Left lobe of liver (tissue), 2 donors: ENCODE data around the gene ORC2. TPM values are rescaled to one million over a fixed set of nuclear protein-coding genes. Genes with fewer than 3 reads are reported as not detected.
"Not testable (repeated sequence)": the region's sequence is repeated elsewhere in the genome, so short reads cannot be mapped to it uniquely, and the experiment has no call there.

Experiments used
- ATAC-seq: fragments of 200-7000 bp; cut with Tn5 transposase; one replicate; pipeline ENCODE4 v1.9.1; 2020; ENCODE audit warnings: mild to moderate bottlenecking, moderate library complexity
- DNase-seq: peaks from one replicate; pipeline ENCODE4 v3.0.0-alpha.2; 2020; ENCODE audit warnings: low spot score
- total RNA-seq: library from RNA; stranded (reverse); gene quantifications from one replicate; pipeline ENCODE4 v1.2.1, GENCODE V29; 2021
- donor health status: DM: no; HTN: no; CAD: no; lungs with moderate emphysema.
- donor health status: DM: no; HTN: yes; CAD: no.

Gene ORC2
- total RNA-seq, result 8.2 TPM

DNA sequence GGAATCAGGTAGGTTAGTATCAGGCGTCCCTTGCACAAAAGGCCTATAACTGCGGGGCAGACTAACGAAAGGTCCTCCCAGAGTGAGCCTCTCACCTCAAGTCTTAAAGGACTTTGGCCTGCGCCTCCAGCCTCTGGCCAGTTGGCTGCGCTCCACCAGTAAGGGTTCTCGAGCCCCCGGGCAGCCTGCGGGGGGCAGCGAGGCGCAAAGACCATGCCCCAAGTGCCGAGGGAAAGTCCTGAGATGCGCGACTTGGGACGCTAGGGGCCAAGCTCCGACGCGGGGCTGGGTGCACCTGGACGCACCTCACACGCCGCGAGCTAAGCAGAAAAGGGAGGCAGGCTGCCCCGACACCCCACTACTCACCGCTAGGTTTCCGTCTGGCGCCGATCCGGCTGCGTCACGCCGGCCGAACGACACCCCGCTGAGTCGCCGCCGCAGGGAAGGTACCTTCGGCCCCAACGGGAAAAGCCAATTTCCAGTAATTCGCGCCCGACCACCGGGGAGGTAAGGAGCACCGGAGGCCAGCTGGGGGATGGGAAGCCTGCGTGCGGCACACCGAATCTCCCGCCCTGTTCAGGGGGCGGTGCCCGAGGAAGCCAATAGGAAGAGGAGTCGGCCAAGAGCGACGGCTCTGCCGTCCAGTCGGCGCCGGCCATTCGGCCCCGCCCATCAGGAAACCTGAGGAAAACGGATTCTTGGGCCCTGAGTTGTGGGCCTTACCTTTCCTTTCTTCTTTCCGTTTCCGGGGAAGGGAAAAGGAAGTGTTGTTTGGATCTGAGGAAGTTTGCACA is at the start of gene ORC2:
TSS of gene ORC2 (minus strand) at position 537 of the 794 bp plus-strand sequence. CDS start 5,537 bp downstream, outside the sequence.
- DNase-seq (peak; percentile 98), ATAC-seq (peak; percentile 98)

DNA sequence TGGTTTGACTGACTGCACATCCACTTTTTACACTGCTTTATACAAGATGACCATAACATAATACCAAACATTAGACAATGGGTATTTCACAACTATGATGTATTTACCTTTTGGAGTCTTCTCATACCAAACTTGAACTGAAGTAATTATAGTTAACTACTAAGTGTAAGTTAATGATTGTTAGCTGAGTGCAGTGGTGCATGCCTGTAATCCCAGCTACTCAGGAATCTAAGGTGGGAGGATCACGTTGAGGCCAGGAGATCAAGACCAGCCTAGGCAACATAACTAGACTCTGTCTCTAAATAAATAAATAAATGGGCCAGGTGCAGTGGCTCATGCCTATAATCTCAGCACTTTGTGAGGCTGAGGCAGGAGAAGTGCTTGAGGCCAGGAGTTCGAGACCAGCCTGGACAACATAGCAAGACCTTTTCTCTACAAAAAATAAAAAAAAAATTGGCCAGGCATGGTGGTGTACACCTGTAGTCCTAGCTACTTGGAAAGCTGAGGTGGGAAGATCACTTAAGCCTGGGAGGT is 44.9 kb upstream of the ORC2 start:
- peak; percentile 44 for ATAC-seq
- no peak for DNase-seq

DNA sequence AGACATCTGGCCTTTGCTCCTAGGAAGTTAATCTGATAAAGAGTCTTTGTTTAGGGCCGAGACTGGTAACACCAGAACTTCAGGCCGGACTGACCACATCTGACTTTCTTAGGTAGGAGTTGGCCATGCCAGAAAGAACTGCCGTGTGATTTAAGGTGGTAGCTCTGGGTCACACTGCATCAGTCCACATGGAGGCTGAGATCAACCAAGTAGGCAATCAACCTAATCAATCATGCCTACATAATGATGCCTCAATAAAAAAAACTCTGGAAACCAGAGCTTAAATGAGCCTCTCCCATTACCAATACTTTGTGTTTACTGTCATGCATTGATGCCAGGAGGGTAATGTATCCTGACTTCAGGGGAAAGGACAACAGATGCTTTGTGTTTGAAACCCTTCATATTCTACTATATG is 44.1 kb upstream of the ORC2 start:
- no peak for DNase-seq

DNA sequence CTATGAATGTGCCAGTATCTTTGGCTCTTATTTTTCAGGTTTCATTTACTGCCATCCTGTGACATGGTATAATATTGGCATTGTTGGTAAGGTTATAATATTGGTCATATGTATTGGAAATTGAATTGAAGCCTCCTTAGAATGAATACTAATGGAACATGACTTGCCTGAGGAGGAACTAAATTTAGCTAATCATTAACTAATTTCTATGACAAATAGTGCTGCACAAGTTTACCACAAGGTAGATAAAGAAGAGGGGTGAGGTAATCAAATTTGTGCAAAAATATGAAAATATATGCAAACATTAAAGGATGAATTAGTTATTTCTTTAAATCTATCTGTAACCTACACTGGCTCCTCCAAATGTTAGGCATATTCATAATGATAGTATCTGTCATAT is 43.2 kb upstream of the ORC2 start:
- ATAC-seq, result no peak

More for the DNA sequence above, 44.1 kb upstream of the ORC2 start:
- peak; percentile 34 for ATAC-seq

DNA sequence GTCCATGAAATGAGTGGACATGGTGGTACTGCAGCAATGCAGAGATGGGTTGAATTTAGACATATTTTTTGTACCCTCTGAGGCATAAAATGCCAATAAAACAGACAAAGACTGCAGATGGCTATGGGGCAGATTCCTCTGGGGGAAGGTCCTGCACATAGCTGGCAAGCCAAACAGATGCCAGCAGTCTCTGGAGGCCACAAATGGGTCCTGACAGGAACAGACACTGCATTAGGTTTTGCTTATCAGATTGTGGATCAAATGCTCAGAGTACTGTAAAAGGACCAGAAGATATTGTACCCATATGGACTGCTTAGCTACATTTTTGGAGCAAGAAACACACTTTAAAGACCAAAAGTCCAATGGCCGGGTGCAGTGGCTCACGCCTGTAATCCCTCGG is 40.9 kb upstream of the ORC2 start:
- DNase-seq, result no peak
- ATAC-seq, result no peak

More for the DNA sequence above, 43.2 kb upstream of the ORC2 start:
- DNase-seq, result no peak

DNA sequence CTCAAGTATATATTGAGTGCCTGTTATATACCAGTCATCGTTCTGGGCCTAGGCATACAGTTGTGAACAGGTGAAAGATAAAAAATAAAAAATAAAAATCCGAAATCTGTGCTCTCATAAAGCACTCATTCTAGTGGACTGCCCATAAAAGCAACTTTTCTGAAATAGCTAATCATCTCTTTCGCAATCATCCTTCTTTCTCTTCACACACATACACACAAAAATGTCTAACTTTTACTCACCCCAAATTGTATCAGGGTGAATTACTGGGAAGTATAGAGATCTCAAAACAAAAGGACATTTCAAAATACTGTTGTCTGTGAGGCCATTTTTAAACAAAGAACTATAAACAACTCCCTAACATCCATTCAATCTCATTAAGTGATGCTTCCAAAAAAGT is 29.6 kb upstream of the ORC2 start:
- DNase-seq (no peak), ATAC-seq (no peak)

DNA sequence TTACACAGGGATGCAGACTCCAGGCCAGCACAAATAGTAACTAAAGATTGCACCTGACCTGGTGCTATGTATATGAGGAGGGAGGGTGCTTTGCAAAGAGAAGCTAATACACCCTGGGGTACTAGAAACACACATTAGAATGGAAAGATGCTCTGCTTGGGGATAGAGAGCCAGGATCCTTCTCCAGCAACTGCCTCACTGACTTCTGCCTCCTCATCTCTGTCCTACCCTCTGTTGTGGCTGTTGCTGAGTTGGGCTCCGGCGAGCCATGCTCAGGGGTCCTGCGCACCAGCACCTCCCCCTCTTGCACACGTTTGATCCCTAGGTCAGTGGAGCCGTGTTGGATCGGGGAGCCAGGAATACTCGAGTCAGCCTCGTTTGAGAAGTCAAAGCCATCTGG is 23.7 kb upstream of the ORC2 start:
- ATAC-seq (no peak), DNase-seq (no peak)

DNA sequence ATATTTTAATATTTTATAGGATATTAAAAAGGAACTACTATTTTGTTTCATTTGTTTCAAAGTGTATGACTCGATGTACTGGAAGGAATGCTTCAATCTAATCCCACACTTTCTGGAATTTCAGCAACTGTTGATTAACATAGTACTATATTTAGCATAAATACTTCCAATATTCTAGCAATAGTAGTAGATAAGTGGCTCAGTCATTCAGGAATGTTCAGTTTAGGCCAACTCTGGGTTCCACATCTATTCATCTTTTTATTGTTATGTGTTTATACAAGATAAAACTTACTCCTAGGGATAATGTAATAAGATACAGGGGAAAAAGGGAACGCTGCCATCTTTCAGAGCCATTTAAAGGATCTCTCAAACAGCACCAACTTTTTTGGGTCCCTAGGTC is 22.3 kb upstream of the ORC2 start:
- DNase-seq (no peak), ATAC-seq (no peak)

DNA sequence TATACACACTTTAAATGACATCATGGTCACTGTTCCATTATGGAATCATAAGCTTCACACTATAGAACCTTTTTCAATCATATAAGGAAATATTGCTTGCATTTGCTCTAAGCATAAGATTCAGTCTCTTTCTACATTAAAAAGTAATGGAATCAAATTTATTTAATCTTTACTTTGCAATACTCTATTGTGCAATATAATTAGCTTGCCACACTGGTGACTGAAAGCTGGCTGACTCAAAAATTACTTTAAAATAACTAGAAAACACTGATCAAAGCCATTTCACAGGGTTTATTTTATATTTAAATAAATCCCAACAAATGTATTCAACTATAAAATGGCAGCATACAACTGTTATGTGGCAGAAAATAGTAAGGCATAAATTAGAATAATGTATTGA is 13.2 kb upstream of the ORC2 start:
- DNase-seq (no peak), ATAC-seq (no peak)

DNA sequence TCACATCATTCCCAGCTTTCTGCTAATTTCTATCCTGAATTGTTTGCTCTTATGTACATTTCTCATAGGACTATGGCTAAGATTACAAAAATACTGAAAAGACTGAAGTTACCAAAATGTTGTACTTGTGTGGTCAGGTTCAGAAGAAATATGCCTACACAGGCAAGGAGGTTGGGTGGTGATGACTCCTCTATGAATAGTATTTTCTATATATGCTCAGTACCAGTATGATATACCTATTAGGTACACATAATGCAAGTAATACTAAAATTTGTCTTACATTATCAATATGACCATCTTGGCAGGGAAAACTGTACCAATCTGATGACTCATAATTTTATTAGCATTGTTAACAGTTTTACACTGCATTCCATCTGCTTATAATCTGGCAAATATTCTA is 12.2 kb upstream of the ORC2 start:
- DNase-seq, result no peak
- no peak for ATAC-seq

DNA sequence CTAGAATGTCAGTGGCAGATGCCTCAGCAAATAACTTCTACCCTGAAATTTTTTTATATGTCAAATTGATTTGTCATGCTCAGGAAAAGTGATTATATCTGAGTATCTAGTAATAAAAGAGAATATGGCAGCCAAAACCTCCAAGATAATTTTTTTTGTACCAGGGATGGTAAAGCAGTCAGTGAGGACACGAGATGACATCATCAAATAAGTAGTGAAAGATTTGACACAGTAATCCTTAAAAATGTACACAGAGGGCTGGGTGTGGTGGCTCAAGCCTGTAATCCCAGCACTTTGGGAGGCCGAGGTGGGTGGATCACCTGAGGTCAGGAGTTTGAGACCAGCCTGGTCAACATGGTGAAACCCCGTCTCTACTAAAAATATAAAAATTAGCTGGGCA is 6.6 kb upstream of the ORC2 start:
- not testable (repeated sequence) for DNase-seq, ATAC-seq

DNA sequence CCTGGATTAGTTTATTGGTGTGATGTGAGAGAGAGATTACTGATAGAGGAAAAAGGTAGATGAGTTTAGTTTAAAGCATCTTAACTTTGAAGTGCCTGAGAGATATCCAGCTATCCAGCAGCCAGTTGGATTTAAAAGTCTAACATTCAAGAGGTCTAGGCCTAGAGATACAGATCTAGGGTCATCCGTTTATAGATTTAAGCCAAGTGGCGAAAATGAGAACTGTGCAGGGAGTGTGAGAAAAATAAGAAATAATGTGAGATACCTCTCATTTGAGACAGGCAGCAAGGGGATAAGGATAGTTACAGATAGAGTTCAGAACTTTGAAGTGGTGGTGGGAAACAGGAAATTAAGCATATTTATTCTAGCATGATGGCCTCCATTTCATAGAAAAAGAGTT is 5.3 kb upstream of the ORC2 start:
- no peak for DNase-seq
- ATAC-seq, result no peak

DNA sequence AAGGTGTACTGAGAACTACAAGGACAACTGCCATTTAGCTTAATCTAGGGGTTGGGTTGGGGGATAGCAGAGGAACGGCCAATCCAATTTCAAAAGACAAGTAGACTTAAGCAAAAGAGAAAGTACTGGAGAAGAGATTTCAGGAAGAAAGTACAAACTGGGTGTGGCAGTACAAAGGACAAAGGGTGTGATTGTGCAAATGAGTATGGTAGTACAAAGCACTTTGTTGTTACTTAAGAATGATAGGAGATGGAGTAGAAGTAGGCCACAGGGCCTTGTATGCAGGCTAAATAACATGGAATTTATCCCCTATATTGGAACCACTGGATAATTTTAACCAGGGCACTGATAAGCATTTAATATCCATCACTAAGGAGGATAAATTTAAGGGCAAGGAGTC is 4.7 kb upstream of the ORC2 start:
- ATAC-seq, result no peak

DNA sequence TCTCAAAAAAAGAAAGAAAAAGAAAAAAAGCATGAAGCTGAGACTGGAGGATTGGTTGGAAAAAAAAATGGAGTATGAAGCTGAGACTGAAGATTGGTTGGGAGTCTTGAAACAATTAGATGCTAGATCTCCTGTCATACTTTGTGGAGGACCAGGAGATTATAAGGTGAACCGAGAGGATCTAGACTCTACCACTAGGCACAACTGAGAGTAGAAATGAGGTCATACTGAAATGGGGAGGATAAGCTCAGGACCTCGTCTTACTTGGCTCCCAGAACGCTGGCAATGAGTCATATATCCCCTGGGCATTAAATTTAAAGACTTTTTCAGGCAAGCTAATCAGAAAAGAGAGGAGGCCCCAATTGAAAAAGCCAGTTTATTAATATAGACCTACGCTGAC is 3.3 kb upstream of the ORC2 start:
- ATAC-seq (no peak), DNase-seq (no peak)

More for the DNA sequence above, 4.7 kb upstream of the ORC2 start:
- DNase-seq, result no peak

DNA sequence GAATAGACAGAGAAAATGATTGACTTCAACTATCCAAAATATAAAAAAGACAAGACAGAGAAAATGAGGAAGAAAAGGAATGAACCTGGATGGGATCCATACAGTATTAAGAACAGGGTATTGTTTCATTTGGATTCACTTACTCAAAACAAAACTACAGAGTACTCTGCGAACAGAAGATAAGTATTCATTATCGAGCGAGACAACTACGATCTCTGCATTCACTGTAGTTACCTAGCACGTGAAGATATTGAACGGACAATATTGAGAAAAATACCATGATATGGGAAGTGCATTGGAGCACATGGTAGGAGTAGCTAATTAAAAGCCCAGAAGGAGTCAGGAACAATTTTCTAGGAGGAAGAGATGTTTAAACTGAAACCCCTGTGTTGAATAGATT is 1.0 kb upstream of the ORC2 start:
- ATAC-seq (no peak), DNase-seq (no peak)

DNA sequence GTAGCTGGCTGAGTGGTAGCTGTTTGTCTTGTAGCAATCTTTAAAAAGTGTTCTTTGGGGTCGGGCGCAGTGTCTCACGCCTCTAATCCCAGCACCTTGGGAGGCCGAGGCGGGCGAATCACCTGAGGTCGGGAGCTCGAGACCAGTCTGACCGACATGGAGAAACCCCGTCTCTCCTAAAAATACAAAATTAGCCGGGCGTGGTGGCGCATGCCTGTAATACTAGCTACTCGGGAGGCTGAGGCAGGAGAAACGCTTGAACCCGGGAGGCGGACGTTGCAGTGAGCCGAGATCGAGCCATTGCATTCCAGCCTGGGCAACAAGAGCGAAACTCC is 425 bp upstream of the ORC2 start:
- not testable (repeated sequence) for ATAC-seq, DNase-seq

DNA sequence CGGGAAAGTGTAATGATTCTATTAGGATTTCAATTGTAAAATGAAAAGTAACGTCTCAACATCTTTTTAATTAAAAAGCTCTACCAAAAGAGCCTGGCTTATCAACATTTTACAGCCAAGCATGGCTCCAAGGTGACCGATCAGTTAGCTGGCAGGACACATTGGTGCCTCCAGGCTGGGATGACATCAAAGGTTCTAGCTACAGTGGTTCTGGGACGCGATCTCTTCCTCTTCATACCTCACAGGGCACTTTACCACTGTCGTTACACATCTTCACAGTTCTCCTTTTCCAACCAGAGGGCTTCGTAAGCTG is 693 bp downstream of the ORC2 start:
- peak; percentile 41 for ATAC-seq

DNA sequence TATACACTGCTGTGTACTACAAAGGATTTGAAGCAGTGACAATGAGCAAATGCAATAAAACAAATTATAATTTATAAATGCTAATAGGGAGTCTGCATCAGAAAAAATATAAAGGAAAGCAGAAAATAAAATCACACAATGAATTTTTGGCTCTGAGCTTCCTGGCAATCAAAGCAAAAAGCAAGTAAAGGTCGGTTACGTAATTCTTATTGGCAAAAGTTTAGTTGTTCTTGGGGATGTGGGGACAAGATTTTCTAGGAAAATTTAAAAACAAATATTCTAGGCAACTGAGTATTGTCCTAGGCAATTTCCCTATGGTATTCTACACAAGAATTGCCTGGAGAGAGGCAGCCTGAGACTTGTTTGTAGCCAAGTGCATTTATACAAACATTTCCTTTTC is 1.8 kb downstream of the ORC2 start:
- no peak for ATAC-seq
- DNase-seq, result no peak

More for the DNA sequence above, 693 bp downstream of the ORC2 start:
- no peak for DNase-seq

DNA sequence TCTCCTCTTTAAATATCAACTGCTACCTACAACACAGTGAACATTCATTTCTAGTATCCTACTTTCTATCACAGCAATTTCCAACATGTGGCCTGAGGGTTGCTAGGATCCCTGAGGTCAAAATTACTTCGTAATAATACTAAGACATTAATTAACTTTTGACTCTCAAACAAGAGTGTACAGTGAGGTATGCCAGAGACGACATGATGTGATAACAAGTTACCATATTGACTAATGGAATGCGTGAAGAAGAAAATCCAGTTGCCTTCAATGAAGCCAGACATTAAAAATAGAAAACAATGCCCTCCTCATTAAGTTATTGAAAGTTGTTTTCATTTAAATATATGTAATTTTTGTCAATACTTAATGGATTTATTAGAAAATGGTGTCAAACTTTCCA is 13.1 kb downstream of the ORC2 start:
- no peak for DNase-seq
- no peak for ATAC-seq

DNA sequence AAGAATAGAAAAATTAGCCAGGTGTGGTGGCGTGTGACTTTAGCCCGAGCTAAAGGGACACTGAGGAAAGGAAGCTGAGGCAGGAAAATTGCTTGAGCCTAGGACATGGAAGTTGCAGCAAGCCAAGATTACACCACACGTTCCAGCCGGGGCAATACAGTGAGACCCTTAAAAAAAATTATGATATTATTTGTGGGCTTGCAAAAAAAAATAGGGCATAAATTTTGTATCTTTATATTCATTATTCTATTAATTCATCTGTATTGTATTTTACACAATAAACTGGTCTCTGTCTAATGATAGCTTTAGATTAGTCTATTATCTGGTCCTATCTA is 18.1 kb downstream of the ORC2 start:
- ATAC-seq, result no peak
- no peak for DNase-seq

DNA sequence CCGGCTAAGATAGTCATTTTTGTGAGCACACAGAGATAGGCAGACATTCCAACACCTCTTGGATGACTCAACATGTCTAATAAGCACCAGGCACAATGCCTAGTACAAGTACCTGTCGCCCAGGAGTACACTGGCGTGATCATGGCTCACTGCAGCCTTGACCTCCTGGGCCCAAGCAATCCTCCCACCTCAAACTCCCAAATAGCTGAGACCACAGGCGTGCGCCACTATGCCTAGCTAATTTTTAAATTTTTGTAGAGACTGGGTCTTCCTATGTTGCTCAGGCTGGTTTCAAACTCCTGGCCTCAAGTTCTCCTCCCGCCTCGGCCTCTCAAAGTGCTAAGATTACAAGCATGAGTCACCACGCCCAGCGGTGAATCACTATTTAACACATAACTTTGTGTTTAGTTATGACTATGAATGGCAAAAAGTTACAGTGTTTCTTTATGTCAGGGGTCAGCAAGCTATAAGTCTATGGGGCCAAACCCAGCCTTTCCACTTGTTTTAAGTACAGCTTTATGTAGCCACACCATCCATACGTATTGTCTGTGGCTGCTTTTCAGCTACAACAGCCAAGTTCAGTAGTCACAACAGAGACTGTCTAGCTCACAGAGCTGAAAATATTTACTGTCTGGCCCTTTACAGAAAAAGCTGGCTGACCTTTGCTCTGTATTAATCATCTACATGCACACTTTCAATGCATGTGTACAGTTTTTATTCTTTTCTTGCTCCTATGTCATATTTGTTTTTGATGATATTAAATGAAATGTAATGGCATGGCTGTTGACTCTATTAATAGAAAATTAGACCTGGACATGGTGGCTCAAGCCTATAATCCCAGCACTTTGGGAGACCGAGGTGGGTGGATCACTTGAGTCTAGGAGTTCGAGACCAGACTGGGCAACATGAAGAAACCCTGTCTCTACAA is 18.7 kb downstream of the ORC2 start:
- ATAC-seq (no peak), DNase-seq (no peak)

DNA sequence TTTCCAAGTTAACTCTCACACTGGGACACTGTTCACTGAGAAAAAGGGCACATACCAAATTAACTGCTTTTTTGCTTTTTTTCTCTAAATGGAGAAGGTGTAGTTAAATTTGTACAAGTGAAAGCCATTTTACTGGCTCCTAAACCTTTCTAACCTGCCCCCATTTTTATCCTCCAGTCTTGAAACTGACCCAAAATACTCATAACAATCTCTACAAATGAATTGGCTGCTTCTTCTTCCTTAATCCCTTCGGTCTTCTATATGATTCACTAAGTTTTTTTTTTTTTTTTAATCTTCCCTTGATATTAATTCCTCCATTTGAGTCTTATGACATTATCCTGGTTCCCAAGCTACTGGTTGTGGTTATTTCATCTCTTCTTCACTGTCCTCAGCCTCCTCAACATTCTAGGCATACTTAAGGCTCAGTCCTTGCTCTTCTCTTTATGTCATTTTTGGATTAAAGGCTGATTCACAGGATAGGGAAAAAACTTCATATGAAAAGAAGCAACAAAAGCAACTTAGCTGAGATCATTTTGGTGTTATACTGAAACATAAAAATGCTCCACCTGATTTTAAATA is 19.8 kb downstream of the ORC2 start:
- no peak for DNase-seq
- no peak for ATAC-seq
